ENCODE results near the gene SRSF11.
A peak's percentile ranks its signal among the peaks of the same experiment; 100 is the strongest.
"Not testable (repeated sequence)": the region's sequence is repeated elsewhere in the genome, so short reads cannot be mapped to it uniquely, and the experiment has no call there.

Gene SRSF11

GRCh38 chr1:70221238-70222121 lies at the start of gene SRSF11:
Gene SRSF11 (plus strand): TSS chr1:70221380. CDS start chr1:70221637, 257 bp downstream.
- peak; percentile 95 for DNase-seq

GRCh38 chr1:70171512-70171911 lies 49.7 kb upstream of the SRSF11 start:
- no peak for DNase-seq

- DNase-seq, result not testable (repeated sequence)
Observed at GRCh38 chr1:70185181-70185580, 36.0 kb upstream of the SRSF11 start.

GRCh38 chr1:70188522-70188921 lies 32.7 kb upstream of the SRSF11 start:
- DNase-seq, result no peak

- DNase-seq, result no peak
Observed at GRCh38 chr1:70190180-70190579, 31.0 kb upstream of the SRSF11 start.

- DNase-seq, result not testable (repeated sequence)
Observed at GRCh38 chr1:70192446-70192845, 28.7 kb upstream of the SRSF11 start.

- no peak for DNase-seq
Observed at GRCh38 chr1:70194601-70195000, 26.6 kb upstream of the SRSF11 start.

GRCh38 chr1:70195342-70195741 lies 25.8 kb upstream of the SRSF11 start:
- no peak for DNase-seq

GRCh38 chr1:70196333-70196732 lies 24.8 kb upstream of the SRSF11 start:
- no peak for DNase-seq

GRCh38 chr1:70200065-70200464 lies 21.1 kb upstream of the SRSF11 start:
- DNase-seq, result no peak

- no peak for DNase-seq
Observed at GRCh38 chr1:70202173-70202758, 18.9 kb upstream of the SRSF11 start.

- no peak for DNase-seq
Observed at GRCh38 chr1:70204139-70204538, 17.0 kb upstream of the SRSF11 start.

GRCh38 chr1:70204600-70204999 lies 16.6 kb upstream of the SRSF11 start:
- DNase-seq, result no peak

GRCh38 chr1:70205071-70205433 lies 16.1 kb upstream of the SRSF11 start:
- no peak for DNase-seq

GRCh38 chr1:70205434-70206118 lies 15.6 kb upstream of the SRSF11 start, which contains the start of gene LRRC40:
Gene LRRC40 (minus strand): TSS chr1:70205579. CDS start chr1:70205540, 39 bp downstream.
- peak; percentile 94 for DNase-seq

GRCh38 chr1:70206833-70207232 lies 14.3 kb upstream of the SRSF11 start:
- DNase-seq, result not testable (repeated sequence)

- DNase-seq, result no peak
Observed at GRCh38 chr1:70207492-70207891, 13.7 kb upstream of the SRSF11 start.

- no peak for DNase-seq
Observed at GRCh38 chr1:70208292-70208691, 12.9 kb upstream of the SRSF11 start.

- DNase-seq, result no peak
Observed at GRCh38 chr1:70210820-70211219, 10.4 kb upstream of the SRSF11 start.

- DNase-seq, result no peak
Observed at GRCh38 chr1:70211541-70211940, 9.6 kb upstream of the SRSF11 start.

- DNase-seq, result no peak
Observed at GRCh38 chr1:70220015-70220414, 1.2 kb upstream of the SRSF11 start.

GRCh38 chr1:70220517-70221237 lies 503 bp upstream of the SRSF11 start:
- peak; percentile 56 for DNase-seq

GRCh38 chr1:70222716-70223235 lies 1.6 kb downstream of the SRSF11 start:
- no peak for DNase-seq
